Caco-2 (cell line): ENCODE data around the gene TNFRSF13B. TPM values are rescaled to one million over a fixed set of nuclear protein-coding genes. Genes with fewer than 3 reads are reported as not detected.

Experiments
- BruUV-seq: library from RNA; stranded (reverse); fragments of 400-500 nt; replicated peaks from 2 replicates; lab custom pipeline; 2021; lab: Mats Ljungman, UMichigan
- CTCF ChIA-PET: fragments of 300-600 bp; sonication (Branson Sonifier 250); formaldehyde crosslinking; loops from one replicate; lab custom pipeline; 2022; ENCODE audit warnings: antibody characterized with exemption; lab: Charles Lee
- POLR2A ChIA-PET: fragments of 300-600 bp; sonication (Branson Sonifier 250); formaldehyde crosslinking; loops from one replicate; lab custom pipeline; 2022; ENCODE audit warnings: antibody characterized with exemption; lab: Charles Lee
- DNase-seq, 2 experiments: peaks; one replicate each; pipeline versions ENCODE4 v3.0.0 to v3.0.0-alpha.2; 2020 to 2022
- H3K27me3 ChIP-seq: replicated peaks from 2 replicates; pipeline ENCODE4 v1.6.0; 2011; ENCODE audit warnings: low read length; ENCODE audit not compliant: control insufficient read depth, insufficient read depth
- H3K36me3 ChIP-seq: 2 replicates; pipeline ENCODE4 v1.5.1; 2011; ENCODE audit warnings: low read length; ENCODE audit not compliant: control insufficient read depth, insufficient read depth
- H3K4me1 ChIP-seq: fragments of 250-450 bp; sonication (Bioruptor Pico); 2 replicates; pipeline ENCODE4 v1.5.1; 2020; ENCODE audit warnings: mild to moderate bottlenecking
- H3K4me3 ChIP-seq: 2 replicates; pipeline ENCODE4 v1.5.1; 2011; ENCODE audit warnings: low read depth, mild to moderate bottlenecking, control low read depth, low read length
- H3K9me3 ChIP-seq: fragments of 250-450 bp; sonication (Bioruptor Pico); 2 replicates; pipeline ENCODE4 v1.5.1; 2020; ENCODE audit warnings: mild to moderate bottlenecking, moderate library complexity
- H3K27ac Mint-ChIP-seq: one replicate; pipeline ENCODE4 v1.8.0; 2022; ENCODE audit warnings: mixed read lengths; ENCODE audit not compliant: unreplicated experiment
- H3K27me3 Mint-ChIP-seq: one replicate; pipeline ENCODE4 v1.8.0; 2022; ENCODE audit warnings: mixed read lengths; ENCODE audit not compliant: insufficient read depth, unreplicated experiment
- H3K36me3 Mint-ChIP-seq: one replicate; pipeline ENCODE4 v1.8.0; 2022; ENCODE audit warnings: mild to moderate bottlenecking, mixed read lengths; ENCODE audit not compliant: insufficient read depth, unreplicated experiment
- H3K4me1 Mint-ChIP-seq: one replicate; pipeline ENCODE4 v1.8.0; 2022; ENCODE audit warnings: low read depth, mixed read lengths; ENCODE audit not compliant: unreplicated experiment
- H3K4me3 Mint-ChIP-seq: one replicate; pipeline ENCODE4 v1.8.0; 2022; ENCODE audit warnings: mild to moderate bottlenecking, moderate library complexity, mixed read lengths; ENCODE audit not compliant: unreplicated experiment
- H3K9me3 Mint-ChIP-seq: one replicate; pipeline ENCODE4 v1.8.0; 2022; ENCODE audit warnings: mixed read lengths; ENCODE audit not compliant: unreplicated experiment
- intact Hi-C: fragments of 100-400 bp; cut with micrococcal nuclease; formaldehyde crosslinking; loops from one replicate; pipeline ENCODE4 v1.10.0; 2022; ENCODE audit not compliant: unreplicated experiment
- total RNA-seq: library from RNA; stranded (reverse); gene quantifications from 2 replicates; pipeline ENCODE4 v1.2.3, GENCODE V29; 2022
- TF ChIP-seq, protein P1 (sequence below), 2 experiments: fragments of 200-600 bp in 1 of 2; IDR thresholded peaks; 1 replicate in 1 of 2; 2 replicates in 1 of 2; pipeline versions ENCODE4 v1.5.1 to v1.8.0; 2011 to 2022; ENCODE audit warnings: antibody characterized with exemption in 1 of 2, control low read depth in 1 of 2, inconsistent platforms in 1 of 2, low read depth in 1 of 2, low read length in 1 of 2, mild to moderate bottlenecking in 1 of 2, moderate library complexity in 1 of 2; ENCODE audit not compliant: insufficient read depth in 1 of 2, severe bottlenecking in 1 of 2, unreplicated experiment in 1 of 2

The TNFRSF13B gene
- total RNA-seq, 1 experiment from 2014 or later, result not detected

DNA sequence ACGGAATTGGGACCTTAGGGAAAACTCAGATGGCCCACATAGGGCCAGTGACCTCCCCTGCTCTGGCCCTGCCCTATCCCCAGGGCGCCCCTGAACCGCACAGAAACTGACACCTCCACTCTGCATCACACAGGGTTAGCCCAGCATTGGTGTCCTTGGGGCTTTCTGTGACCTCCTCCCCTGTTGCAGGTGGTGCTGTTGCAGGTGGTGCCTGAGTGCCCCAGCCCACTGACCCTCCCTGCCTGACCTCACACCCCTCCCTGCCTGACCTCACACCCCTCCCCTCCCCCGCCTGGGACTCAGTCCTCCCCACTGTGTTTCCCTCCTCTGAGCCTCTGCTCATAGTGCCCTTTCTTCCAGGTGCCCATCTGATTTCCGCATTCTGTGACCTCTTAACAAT, 21.4 kb downstream of the TNFRSF13B start:
- H3K27ac Mint-ChIP-seq, result no peak overlapping the region
- no peaks in the 10 kb centered on the region for H3K9me3 Mint-ChIP-seq
- TF ChIP-seq, protein P1, sequence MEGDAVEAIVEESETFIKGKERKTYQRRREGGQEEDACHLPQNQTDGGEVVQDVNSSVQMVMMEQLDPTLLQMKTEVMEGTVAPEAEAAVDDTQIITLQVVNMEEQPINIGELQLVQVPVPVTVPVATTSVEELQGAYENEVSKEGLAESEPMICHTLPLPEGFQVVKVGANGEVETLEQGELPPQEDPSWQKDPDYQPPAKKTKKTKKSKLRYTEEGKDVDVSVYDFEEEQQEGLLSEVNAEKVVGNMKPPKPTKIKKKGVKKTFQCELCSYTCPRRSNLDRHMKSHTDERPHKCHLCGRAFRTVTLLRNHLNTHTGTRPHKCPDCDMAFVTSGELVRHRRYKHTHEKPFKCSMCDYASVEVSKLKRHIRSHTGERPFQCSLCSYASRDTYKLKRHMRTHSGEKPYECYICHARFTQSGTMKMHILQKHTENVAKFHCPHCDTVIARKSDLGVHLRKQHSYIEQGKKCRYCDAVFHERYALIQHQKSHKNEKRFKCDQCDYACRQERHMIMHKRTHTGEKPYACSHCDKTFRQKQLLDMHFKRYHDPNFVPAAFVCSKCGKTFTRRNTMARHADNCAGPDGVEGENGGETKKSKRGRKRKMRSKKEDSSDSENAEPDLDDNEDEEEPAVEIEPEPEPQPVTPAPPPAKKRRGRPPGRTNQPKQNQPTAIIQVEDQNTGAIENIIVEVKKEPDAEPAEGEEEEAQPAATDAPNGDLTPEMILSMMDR (IDR thresholded peaks at IDR 0.05; ENCODE audit: insufficient read depth in 1 of 2, low read depth in 1 of 2, low read length in 1 of 2, severe bottlenecking in 1 of 2, unreplicated experiment in 1 of 2), result no peak
- H3K9me3 ChIP-seq, result peaks cover 14% of the 10 kb centered on the region
- no peaks in the 10 kb centered on the region for H3K36me3 Mint-ChIP-seq
- peaks cover 11% of the 10 kb centered on the region for H3K27me3 Mint-ChIP-seq
- no peaks in the 10 kb centered on the region for H3K4me1 ChIP-seq
- no peaks in the 10 kb centered on the region for H3K36me3 ChIP-seq
- no TSS peak for BruUV-seq
- CTCF ChIA-PET, result no interaction called here
- POLR2A ChIA-PET, result no interaction called here
- intact Hi-C loops, result no loop called here
- no peak overlapping the region for H3K4me3 ChIP-seq
- H3K27me3 ChIP-seq, result 0 out of 2 replicates have a peak, but pooled peaks cover 1% of the 10 kb centered on the region
- DNase-seq, result no peak
- H3K4me1 Mint-ChIP-seq, result peaks cover 6% of the 10 kb centered on the region
- no peak overlapping the region for H3K4me3 Mint-ChIP-seq

DNA sequence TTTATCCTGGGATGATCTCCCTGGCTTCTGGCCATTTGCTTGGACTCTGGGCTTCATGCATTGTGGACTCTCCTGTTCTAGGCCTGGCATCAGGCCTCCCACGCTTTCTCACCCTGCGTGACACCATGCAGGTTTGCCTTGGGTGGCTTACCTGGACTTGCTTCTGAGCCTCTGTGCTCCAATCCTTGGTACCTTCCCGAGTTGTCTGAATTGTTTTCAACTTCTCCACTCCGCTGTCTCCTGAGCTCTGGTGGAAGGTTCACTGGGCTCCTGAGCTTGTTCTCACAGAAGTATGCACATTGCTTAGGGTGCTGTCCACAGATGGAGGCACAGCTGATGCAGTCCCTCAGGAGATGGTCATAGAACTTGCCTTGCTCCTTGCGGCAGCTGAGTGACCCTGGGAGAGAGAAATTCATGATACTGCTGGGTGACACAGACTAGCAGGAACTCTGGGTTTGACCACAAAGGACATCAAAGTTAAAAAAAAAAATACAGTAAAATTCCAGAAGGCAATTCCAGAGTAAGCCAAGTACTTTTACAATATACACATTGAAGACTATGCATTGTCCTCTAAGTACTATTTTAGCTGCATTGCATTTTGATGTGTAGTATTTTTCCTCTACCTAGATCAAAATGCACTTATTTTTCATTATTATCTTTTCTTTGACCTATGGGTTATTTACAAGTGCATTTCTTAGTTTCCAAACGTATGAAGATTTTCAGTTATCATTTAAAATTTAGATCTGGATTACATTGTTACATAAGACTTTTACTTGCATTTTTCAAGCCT, 23.1 kb downstream of the TNFRSF13B start:
- H3K9me3 Mint-ChIP-seq, result no peaks in the 10 kb centered on the region

DNA sequence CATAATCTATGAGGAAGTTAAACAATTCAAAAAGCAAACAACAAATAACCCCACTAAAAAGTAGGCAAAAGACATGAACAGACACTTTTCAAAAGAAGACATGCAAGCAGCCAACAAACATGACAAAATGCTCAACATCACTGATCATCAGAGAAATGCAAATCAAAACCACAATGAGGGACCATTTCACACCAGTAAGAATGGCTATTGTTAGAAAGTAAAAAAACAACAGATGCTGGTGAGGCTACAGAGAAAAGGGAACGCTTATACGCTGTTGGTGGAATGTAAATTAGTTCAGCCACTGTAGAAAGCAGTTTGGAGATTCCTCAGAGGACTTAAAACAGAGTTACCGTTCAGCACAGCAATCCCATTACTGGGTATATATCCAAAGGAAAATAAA, 24.4 kb downstream of the TNFRSF13B start:
- TF ChIP-seq, protein P1 (IDR thresholded peaks at IDR 0.05; ENCODE audit: insufficient read depth in 1 of 2, low read depth in 1 of 2, low read length in 1 of 2, severe bottlenecking in 1 of 2, unreplicated experiment in 1 of 2), result no peak
- ChIA-PET CTCF (no interaction called here), POLR2A (no interaction called here)
- Mint-ChIP-seq H3K9me3 (no peaks in the 10 kb centered on the region), H3K4me3 (no peak overlapping the region), H3K36me3 (no peaks in the 10 kb centered on the region), H3K27me3 (no peaks in the 10 kb centered on the region), H3K27ac (no peak overlapping the region), H3K4me1 (no peaks in the 10 kb centered on the region)
- BruUV-seq, result no TSS peak
- intact Hi-C loops, result no loop called here
- H3K4me3 ChIP-seq, result no peak overlapping the region
- H3K4me1 ChIP-seq, result no peaks in the 10 kb centered on the region
- DNase-seq, result no peak
- H3K9me3 ChIP-seq, result peaks cover 14% of the 10 kb centered on the region
- no peaks in the 10 kb centered on the region for H3K36me3 ChIP-seq
- H3K27me3 ChIP-seq, result 0 out of 2 replicates have a peak, but pooled peaks cover 1% of the 10 kb centered on the region

More for the DNA sequence above, 23.1 kb downstream of the TNFRSF13B start:
- no peak overlapping the region for H3K27ac Mint-ChIP-seq
- no peak overlapping the region for H3K4me3 Mint-ChIP-seq
- ChIA-PET CTCF (no interaction called here), POLR2A (no interaction called here)
- H3K27me3 Mint-ChIP-seq, result peaks cover 5% of the 10 kb centered on the region
- TF ChIP-seq, protein P1 (IDR thresholded peaks at IDR 0.05; ENCODE audit: insufficient read depth in 1 of 2, low read depth in 1 of 2, low read length in 1 of 2, severe bottlenecking in 1 of 2, unreplicated experiment in 1 of 2), result no peak
- Histone ChIP-seq H3K9me3 (peaks cover 14% of the 10 kb centered on the region), H3K36me3 (no peaks in the 10 kb centered on the region), H3K4me1 (no peaks in the 10 kb centered on the region), H3K27me3 (0 out of 2 replicates have a peak, but pooled peaks cover 1% of the 10 kb centered on the region), H3K4me3 (no peak overlapping the region)
- H3K4me1 Mint-ChIP-seq, result no peaks in the 10 kb centered on the region
- no peaks in the 10 kb centered on the region for H3K36me3 Mint-ChIP-seq
- intact Hi-C loops, result no loop called here
- DNase-seq, result no peak
- no TSS peak for BruUV-seq
